SU-DHL-6 (cell line): ENCODE results near the gene PRKCE.

Source experiments
- CTCF ChIP-seq: fragments of 200-600 bp; sonication (generic); IDR thresholded peaks from one replicate; pipeline ENCODE4 v1.5.1; 2017; ENCODE audit warnings: antibody characterized with exemption, mild to moderate bottlenecking, low read length, moderate library complexity; ENCODE audit not compliant: insufficient read depth, poor library complexity, severe bottlenecking
- EZH2phosphoT487 ChIP-seq: fragments of 200-600 bp; sonication (generic), shearing (Covaris generic); conservative IDR thresholded peaks from 2 replicates; pipeline ENCODE4 v1.6.1; 2018; ENCODE audit warnings: mild to moderate bottlenecking, antibody characterized with exemption, low read length, moderate library complexity, mixed read lengths

GRCh38 chr2:45902781-45903375 lies 251.4 kb downstream of the PRKCE start:
- no peak for TF ChIP-seq CTCF
- no peak for TF ChIP-seq EZH2phosphoT487
